GM12872 (cell line): ENCODE results near the gene CFAP100.

Source experiments
- CTCF ChIP-seq: IDR thresholded peaks from 3 replicates; pipeline ENCODE4 v1.5.1; 2011; ENCODE audit warnings: low read depth, mild to moderate bottlenecking, low read length, moderate library complexity; ENCODE audit not compliant: insufficient read depth

CFAP100 gene

GRCh38 chr3:126393563-126393962 lies 1.1 kb upstream of the CFAP100 start:
- TF ChIP-seq CTCF, result no peak

- no peak for TF ChIP-seq CTCF
Observed at GRCh38 chr3:126394977-126395321, 240 bp downstream of the CFAP100 start.

GRCh38 chr3:126395846-126396513 lies 1.3 kb downstream of the CFAP100 start:
- no peak for TF ChIP-seq CTCF

- no peak for TF ChIP-seq CTCF
Observed at GRCh38 chr3:126396536-126396935, 1.8 kb downstream of the CFAP100 start.

- TF ChIP-seq CTCF, result no peak
Observed at GRCh38 chr3:126397610-126398422, 3.1 kb downstream of the CFAP100 start.

GRCh38 chr3:126398423-126399350 lies 4.0 kb downstream of the CFAP100 start:
- TF ChIP-seq CTCF, result no peak

GRCh38 chr3:126399351-126399735 lies 4.6 kb downstream of the CFAP100 start:
- TF ChIP-seq CTCF, result no peak
